GM21526 (cell line): ENCODE measurements around the gene TET1.
"Not testable (repeated sequence)": the region's sequence is repeated elsewhere in the genome, so short reads cannot be mapped to it uniquely, and the experiment has no call there.

ENCODE experiments used
- ATAC-seq: cut with Tn5 transposase; IDR thresholded peaks from one replicate; pipeline ENCODE4 v1.9.1; 2021; ENCODE audit warnings: moderate library complexity; ENCODE audit not compliant: unreplicated experiment, low FRiP score

The TET1 gene

DNA sequence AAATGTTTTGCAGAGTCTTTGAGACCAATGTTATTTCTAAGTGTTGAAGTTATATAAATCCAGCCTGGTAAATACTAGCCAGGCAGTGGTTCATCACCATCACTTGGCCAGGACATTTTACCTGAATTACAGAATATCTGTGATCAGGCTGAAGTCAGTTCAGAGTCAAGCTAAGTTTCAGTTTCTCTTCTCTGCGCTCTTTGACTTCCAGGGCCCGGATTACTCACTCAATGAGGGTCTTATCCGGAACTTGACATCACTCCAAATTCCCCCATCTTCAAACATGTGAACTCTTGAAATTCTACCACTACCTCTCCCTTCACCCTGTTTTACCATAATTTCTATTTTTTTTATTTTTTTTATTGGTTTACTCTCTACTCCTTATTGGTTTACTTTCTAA lies 124.3 kb downstream of the TET1 start:
- ATAC-seq, result peak; percentile 70

DNA sequence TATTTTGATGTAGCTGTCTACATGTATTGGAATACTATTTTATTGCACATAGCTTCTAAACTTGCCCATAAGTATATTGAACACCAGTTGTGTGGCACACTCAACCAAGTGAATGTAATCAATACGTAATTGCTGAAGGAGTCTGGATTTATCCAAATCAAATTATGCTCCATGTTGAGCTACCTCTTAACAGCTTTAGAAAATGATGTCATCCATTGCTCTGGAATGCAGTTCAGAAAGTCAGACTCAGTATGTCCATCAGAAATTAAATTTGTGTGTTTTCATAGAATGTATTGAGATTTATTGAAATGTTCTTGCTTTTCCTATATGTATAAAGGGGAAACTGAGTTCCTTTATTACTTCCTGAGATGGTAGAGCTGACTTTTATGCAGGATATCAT lies 135.9 kb downstream of the TET1 start:
- ATAC-seq, result no peak

DNA sequence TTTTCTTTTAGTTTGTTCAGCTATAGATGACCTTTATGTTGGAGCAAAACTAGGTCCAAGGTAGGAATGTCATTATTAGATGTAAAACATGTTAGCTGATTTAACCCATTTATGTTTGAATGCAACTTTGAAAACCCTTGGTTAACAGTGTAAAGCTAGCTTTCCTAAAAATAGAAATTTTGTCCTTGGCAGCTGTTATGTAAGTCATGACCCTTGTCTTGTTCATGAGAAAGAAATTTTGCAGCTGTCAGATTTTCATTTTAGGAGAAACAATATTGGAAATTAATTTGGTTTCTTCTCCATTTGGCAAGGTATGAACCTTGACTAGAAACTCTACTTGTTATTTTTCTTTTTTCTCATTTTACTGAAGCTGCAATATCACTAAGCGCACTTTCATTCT lies 137.0 kb downstream of the TET1 start:
- ATAC-seq, result no peak

DNA sequence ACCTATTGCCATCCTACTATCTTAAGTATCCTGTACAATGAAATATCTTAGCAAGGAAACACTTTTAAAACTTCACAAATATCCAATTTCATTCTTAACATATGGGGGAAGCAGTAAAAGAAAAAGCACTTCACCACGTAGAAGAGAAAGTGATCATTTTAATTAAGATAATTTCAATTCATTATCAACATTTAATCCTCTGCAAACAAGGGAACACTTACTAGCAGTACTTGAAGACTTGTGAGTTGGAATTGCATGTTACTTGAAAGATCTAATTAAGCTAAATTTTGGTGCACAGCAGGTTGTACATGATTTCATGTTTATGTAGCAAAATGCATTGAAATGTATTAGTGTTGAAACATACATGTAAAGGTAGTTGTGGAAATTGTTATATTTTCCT lies 140.1 kb downstream of the TET1 start:
- ATAC-seq, result no peak

DNA sequence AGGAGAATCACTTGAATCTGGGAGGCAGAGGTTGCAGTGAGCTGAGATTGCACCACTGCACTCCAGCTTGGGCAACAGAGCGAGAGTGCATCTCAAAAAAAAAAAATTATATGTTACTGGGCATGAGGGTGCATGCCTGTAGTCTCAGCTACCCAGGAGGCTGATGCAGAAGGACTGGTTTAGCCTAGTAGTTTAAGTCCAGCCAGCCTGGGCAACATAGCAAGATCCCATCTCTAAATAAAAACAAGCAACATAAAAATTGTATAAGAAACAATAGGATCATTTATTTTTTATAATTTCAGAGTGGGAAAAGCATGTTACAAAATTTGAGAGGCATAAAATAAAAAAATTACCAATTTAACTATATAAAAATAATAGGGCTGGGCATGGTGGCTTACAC lies 145.4 kb downstream of the TET1 start:
- ATAC-seq, result no peak

DNA sequence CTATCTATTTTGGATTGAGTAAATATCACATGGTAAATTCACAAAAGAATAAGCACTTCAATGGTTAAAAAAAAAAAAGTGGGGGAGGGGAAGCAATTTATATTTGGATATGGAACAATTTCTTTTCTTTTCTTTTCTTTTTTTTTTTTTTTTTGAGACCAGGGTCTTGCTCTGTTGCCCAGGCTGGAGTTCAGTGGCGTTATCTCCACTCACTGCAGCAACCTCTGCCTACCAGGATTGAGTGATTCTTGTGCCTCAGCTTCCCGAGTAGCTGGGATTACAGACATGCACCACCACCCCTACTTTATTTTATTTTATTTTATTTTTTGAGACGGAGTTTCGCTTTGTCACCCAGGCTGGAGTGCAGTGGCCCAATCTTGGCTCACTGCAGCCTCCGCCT lies 148.8 kb downstream of the TET1 start:
- not testable (repeated sequence) for ATAC-seq

DNA sequence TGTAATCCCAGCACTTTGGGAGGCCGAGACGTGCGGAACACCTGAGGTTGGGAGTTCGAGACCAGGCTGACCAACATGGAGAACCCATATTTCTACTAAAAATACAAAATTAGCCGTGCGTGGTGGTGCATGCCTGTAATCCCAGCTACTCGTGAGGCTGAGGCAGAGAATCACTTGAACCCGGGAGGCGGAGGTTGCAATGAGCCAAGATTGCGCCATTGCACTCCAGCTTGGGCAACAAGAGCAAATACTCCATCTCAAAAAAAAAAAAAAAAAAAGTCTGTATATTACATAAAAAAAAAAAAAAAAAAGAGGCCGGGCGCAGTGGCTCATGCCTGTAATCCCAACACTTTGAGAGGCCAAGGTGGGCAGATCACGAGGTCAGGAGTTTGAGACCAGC lies 152.9 kb downstream of the TET1 start:
- not testable (repeated sequence) for ATAC-seq

DNA sequence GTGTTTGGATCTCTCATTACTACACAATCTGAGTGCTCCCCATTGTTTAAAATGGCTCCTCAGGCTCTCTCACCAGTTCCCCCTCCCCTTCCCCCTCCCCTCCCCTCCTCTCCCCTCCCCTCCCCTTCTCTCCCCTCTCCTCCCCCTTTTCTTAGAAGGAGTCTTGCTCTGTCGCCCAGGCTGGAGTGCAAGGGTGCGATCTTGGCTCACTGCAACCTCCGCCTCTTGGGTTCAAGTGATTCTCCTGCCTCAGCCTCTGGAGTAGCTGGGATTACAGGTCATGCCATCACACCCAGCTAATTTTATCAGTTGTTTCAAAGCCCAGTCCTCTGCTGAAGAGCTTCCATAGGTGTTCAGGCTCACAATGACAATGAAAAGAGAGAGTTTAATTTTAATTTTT lies 157.3 kb downstream of the TET1 start:
- ATAC-seq, result no peak

DNA sequence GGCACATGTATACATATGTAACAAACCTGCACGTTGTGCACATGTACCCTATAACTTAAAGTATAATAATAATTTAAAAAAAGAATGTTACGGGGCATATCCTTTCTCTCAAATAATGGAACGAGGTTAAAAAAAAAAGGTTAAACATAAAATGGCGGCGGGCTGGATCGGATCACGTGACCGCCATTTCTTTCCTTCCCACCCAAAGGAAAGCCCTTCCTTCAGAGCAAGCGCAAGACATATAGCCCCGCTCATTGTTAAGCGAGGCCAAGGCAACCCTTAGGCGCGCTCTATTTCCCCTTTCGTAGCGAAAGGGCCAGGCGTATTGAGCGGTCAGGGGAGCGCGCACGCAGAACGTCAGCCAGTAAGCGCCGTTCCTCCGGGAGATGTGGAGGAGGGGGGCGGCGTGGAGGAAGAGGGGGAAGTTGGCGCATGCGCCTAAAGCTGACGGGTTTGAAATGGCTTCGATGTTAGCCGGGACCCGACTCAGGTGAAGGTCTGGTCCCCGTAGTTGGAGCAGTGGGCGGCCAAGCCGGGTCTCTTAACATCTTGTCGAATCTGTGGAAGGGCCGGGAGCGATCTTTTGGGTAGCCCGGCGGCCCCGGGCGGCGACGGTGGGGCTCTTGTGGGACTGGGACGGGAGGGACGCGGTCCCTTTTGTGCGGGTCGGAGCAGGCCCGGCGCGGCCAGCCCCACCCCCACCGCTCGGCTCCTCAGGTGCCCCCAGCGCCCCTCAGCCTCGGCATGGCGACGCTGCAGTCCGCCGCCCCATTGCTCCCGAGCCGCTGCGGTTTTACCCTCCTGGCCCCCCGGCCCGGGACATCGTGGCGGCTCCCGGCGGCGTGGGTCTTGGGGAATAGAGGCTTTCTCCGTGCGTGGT lies 160.9 kb downstream of the TET1 start, which contains the start of gene CCAR1:
Gene CCAR1, plus strand, starts transcription at position 447 of the 880 bp plus-strand sequence. CDS start 1,266 bp downstream, outside the sequence.
- peak; percentile 99 for ATAC-seq

DNA sequence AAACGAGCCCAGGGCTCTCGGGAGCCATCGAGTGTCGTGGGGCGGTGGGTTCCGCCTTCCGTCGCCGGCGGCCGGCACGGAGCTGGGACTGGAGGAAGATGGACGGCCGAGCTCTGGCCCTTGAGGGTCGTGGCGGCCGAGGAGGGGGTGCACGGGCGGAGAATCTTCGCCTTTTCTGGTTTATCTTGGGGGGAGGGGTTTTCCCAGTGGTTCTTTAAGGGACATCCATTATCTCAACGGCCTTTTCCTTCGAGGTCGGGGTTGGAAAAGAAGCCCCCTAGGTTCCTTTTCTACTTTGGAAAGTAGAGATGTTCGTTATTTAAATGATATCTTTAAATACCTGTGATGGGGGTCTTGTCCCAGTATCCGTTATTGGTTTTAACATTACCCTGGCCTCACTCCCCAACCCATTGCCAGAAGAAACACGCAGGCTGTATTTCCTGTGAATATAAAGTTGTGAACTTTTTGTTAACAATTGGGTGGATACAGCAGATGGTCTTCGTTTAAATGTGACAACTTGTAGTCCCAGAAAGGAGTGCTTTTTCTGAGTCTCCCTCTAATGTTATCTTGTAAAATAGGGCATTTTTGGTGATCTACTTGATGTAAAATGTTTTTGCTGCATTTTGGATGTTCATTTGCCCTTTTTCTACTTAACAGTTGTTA lies 161.7 kb downstream of the TET1 start:
- ATAC-seq, result no peak

DNA sequence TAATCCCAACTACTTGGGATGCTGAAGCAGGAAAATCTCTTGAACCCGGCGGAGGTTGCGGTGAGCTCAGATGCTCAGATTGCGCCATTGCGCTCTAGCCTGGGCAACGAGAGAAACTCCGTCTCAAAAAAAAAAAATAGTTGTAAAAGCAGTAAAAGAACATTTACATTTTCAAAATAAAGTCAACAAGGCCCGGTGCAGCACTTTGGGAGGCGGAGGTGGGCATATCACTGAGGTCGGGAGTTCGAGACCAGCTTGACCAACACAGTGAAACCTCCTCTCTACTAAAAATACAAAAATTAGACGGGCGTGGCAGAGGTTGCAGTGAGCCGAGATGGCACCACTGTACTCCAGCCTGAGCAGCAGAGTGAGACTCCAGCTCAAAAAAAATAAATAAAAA lies 164.9 kb downstream of the TET1 start:
- ATAC-seq, result no peak

DNA sequence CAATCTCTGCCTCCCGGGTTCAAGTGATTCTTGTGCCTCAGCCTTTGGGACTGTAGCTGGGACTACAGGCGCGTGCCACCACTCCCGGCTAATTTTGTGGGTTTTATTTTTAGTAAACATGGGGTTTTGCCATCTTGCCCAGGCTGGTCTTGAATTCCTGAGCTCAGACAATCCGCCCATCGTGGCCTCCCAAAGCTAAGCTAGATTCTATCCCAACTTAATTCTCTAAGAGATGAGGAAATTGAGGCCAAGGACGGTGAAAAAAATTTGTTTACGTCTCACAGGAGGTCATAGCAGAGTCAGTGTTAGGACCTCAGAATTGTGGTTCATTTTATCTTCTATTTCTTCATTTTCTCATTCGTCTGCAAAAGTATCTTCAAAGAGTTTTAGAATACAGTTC lies 167.0 kb downstream of the TET1 start:
- no peak for ATAC-seq

DNA sequence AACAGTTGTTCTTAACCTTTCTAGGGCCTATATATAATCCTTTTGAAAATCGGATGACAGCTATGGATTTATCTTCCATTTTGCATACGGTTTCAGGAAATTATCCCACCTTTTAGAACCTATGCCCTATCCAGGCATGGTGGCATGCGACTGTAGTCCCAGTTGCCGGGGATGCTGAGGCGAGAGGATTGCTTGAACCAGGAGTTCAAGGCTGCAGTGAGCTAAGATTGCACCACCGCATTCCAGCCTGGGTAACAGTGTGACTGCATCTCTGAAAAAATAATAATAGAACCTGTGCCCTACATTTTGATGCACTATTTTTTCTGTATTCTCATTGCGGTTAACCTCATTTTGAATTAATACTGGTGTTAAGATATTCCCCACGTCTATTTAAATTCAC lies 172.5 kb downstream of the TET1 start:
- ATAC-seq, result no peak

DNA sequence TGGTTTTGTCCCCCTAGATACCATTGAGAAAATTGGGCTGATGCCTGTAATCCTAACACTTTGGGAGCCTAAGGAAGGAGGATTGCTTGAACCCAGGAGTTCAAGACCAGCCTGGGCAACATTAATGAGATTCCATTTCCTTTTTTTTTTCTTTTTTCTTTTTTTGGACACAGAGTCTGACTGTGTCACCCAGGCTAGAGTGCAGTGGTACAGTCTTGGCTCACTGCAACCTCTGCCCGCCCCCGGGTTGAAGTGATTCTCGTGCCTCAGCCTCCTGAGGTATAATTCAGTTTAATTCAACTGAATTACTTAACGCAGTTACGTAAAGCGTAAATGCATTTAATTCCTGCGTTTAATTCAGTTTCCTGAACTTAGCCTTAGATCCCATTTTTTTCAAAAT lies 174.2 kb downstream of the TET1 start:
- no peak for ATAC-seq

DNA sequence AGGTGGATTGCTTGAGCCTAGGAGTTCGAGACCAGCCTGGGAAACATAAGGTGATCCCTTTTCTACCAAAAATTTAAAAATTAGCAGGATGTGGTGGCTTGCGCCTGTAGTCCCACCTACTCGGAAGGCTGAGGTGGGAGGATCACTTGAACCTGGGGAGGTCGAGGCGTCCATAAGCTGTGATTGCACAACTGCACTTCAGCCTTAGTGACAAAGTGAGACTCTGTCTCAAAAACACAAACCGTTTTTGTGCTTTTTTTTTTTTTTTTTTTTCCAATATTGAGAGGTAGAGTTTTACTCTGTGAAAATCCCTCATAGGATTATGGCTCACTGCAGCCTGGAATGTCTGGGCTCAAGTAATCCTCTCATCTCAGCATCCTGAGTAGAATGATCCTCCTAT lies 175.0 kb downstream of the TET1 start:
- ATAC-seq, result no peak

DNA sequence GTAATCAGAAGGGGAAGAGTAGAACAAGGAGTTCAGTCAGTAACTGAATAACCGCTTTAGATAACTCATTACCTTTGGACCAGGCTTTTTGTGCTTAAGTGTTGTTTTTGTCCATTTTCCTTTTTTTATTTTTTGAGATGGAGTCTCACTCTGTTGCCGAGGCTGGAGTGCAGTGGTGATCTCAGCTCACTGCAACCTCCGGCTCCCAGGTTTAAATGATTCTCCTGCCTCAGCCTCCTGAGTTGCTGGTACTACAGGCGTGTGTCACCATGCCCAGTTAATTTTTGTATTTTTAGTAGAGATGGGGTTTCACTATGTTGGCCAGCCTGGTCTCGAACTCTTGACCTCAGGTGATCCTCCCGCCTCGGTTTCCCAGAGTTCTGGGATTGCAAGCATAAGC lies 175.6 kb downstream of the TET1 start:
- not testable (repeated sequence) for ATAC-seq

DNA sequence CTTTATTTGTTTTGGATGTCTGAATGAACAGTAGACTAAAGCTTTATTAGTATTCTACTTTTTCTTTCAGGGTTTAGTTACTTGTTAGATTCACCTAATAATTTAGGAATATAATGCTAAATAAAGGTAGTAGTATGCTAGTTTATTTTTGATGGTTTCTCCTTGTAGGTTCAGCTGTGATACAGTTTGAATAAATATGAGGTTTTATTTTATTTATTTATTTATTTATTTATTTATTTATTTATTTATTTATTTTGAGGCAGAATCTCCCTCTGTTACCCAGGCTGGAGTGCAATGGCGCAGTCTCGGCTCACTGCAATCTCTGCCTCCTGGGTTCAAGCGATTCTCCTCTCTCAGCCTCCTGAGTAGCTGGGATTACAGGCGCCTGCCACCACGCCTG lies 180.5 kb downstream of the TET1 start:
- not testable (repeated sequence) for ATAC-seq

DNA sequence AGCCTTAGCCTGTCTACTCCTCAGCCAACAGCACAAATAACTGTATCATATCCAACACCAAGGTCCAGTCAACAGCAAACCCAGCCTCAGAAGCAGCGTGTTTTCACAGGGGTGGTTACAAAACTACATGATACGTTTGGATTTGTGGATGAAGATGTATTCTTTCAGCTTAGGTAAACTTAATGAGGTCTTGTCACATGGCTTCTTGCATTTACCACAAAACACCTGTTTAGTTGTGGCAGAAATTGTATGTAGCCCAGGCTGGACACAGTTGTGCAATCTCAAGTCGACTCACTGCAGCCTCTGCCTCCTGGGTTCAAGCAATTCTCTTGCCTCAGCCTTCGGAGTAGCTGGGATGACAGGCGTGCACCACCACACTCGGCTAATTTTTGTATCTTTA lies 182.3 kb downstream of the TET1 start:
- ATAC-seq, result no peak
